ENCODE measurements around the gene PRPF40B. TPM values are rescaled to one million over a fixed set of nuclear protein-coding genes. Genes with fewer than 3 reads are reported as not detected.

The PRPF40B gene
- total RNA-seq, 2 experiments from 2014 or later: 4.7 to 6.5 TPM

GRCh38 chr12:49612210-49612609, 11.2 kb upstream of the PRPF40B start:
- H3K27me3 ChIP-seq (ENCODE audit: control insufficient read depth in 1 of 2, insufficient read depth in 2 of 2, low read length in 2 of 2): no peaks in the 10 kb centered on the region
- Mint-ChIP-seq H3K9me3 (no peaks in the 10 kb centered on the region), H3K27me3 (peaks cover 17% of the 10 kb centered on the region), H3K4me1 (ENCODE audit: low read depth) (no peaks in the 10 kb centered on the region), H3K4me3 (no peak overlapping the region), H3K36me3 (ENCODE audit: low read depth) (no peaks in the 10 kb centered on the region), H3K27ac (no peak overlapping the region)
- no peak for DNase-seq
- ChIA-PET CTCF (interaction anchor here (0.8 kb wide), 1 partner anchor 32 kb away, joined by 3 read pairs; no protein-coding TSS in a partner anchor), POLR2A (interaction anchor here (1.4 kb wide), 1 partner anchor 11 kb away, joined by 4 read pairs; the partner anchor contains the start of gene PRPF40B)
- H3K27ac ChIP-seq (ENCODE audit: low read depth in 1 of 2, low read length in 2 of 2): no peak overlapping the region
- no peak for ATAC-seq (ENCODE audit: poor library complexity)
- H3K36me3 ChIP-seq (ENCODE audit: insufficient read depth, low read length): no peaks in the 10 kb centered on the region
- no peak overlapping the region for H3K4me3 ChIP-seq (ENCODE audit: low read length)
- TF ChIP-seq CTCF (IDR thresholded peaks at IDR 0.05): no peak
- H3K9me3 ChIP-seq (ENCODE audit: control insufficient read depth in 1 of 2, insufficient read depth in 1 of 2, low read length in 2 of 2): peaks cover 0 to 21% of the 10 kb centered on the region in 2 experiments
- no peaks in the 10 kb centered on the region for H3K4me1 ChIP-seq (ENCODE audit: insufficient read depth, low read length)
- intact Hi-C loops (cut with DNase I, micrococcal nuclease): no loop called here

GRCh38 chr12:49615725-49616124, 7.6 kb upstream of the PRPF40B start:
- CTCF ChIA-PET: no interaction called here
- no peak for TF ChIP-seq CTCF (IDR thresholded peaks at IDR 0.05)
- ATAC-seq (ENCODE audit: poor library complexity) (no peak), DNase-seq (no peak)
- no peaks in the 10 kb centered on the region for H3K27me3 ChIP-seq (ENCODE audit: control insufficient read depth in 1 of 2, insufficient read depth in 2 of 2, low read length in 2 of 2)
- Mint-ChIP-seq H3K9me3 (no peaks in the 10 kb centered on the region), H3K27ac (no peak overlapping the region), H3K4me1 (ENCODE audit: low read depth) (no peaks in the 10 kb centered on the region), H3K27me3 (peaks cover 18% of the 10 kb centered on the region), H3K36me3 (ENCODE audit: low read depth) (no peaks in the 10 kb centered on the region), H3K4me3 (no peak overlapping the region)
- POLR2A ChIA-PET: no interaction called here
- H3K4me1 ChIP-seq (ENCODE audit: insufficient read depth, low read length): no peaks in the 10 kb centered on the region
- no peaks in the 10 kb centered on the region for H3K36me3 ChIP-seq (ENCODE audit: insufficient read depth, low read length)
- peaks cover 0 to 16% of the 10 kb centered on the region in 2 experiments for H3K9me3 ChIP-seq (ENCODE audit: control insufficient read depth in 1 of 2, insufficient read depth in 1 of 2, low read length in 2 of 2)
- H3K27ac ChIP-seq (ENCODE audit: low read depth in 1 of 2, low read length in 2 of 2): no peak overlapping the region
- intact Hi-C loops (cut with DNase I, micrococcal nuclease): loop anchor here in 1 of 2 experiments (5.0 kb wide), 1 partner anchor 33 kb away; no protein-coding TSS in a partner anchor
- H3K4me3 ChIP-seq (ENCODE audit: low read length): no peak overlapping the region

GRCh38 chr12:49616533-49617219, 6.7 kb upstream of the PRPF40B start:
- ATAC-seq (ENCODE audit: poor library complexity) (no peak), DNase-seq (no peak)
- CTCF ChIA-PET: no interaction called here
- Mint-ChIP-seq H3K27me3 (peaks cover 18% of the 10 kb centered on the region), H3K9me3 (no peaks in the 10 kb centered on the region), H3K4me3 (no peak overlapping the region), H3K27ac (no peak overlapping the region), H3K36me3 (ENCODE audit: low read depth) (no peaks in the 10 kb centered on the region), H3K4me1 (ENCODE audit: low read depth) (peaks cover 7% of the 10 kb centered on the region)
- intact Hi-C loops (cut with DNase I, micrococcal nuclease): loop anchor here in 1 of 2 experiments (5.0 kb wide), 1 partner anchor 34 kb away; no protein-coding TSS in a partner anchor
- Histone ChIP-seq H3K36me3 (ENCODE audit: insufficient read depth, low read length) (no peaks in the 10 kb centered on the region), H3K9me3 (ENCODE audit: control insufficient read depth in 1 of 2, insufficient read depth in 1 of 2, low read length in 2 of 2) (peaks cover 0 to 7% of the 10 kb centered on the region in 2 experiments), H3K27ac (ENCODE audit: low read depth in 1 of 2, low read length in 2 of 2) (no peak overlapping the region), H3K4me3 (ENCODE audit: low read length) (no peak overlapping the region), H3K4me1 (ENCODE audit: insufficient read depth, low read length) (peaks cover 7% of the 10 kb centered on the region), H3K27me3 (ENCODE audit: control insufficient read depth in 1 of 2, insufficient read depth in 2 of 2, low read length in 2 of 2) (no peaks in the 10 kb centered on the region)
- TF ChIP-seq CTCF (IDR thresholded peaks at IDR 0.05): no peak
- POLR2A ChIA-PET: interaction anchor here (1.1 kb wide), 1 partner anchor 11 kb away, joined by 5 read pairs; no protein-coding TSS in a partner anchor
